NCI-H1092 (cell line): Measurements from ENCODE around the gene CASK.

Experiments used
- DNase-seq: peaks from one replicate; lab custom pipeline; 2025; lab: John Stamatoyannopoulos, UW

The CASK gene

GRCh38 chrX:41827886-41828285 lies 95.5 kb downstream of the CASK start:
- no peak for DNase-seq

GRCh38 chrX:41825796-41826195 lies 97.6 kb downstream of the CASK start:
- DNase-seq = no peak

- DNase-seq = no peak
Measured at GRCh38 chrX:41824551-41824950, 98.8 kb downstream of the CASK start.

GRCh38 chrX:41823402-41823801 lies 100.0 kb downstream of the CASK start:
- DNase-seq = no peak

- DNase-seq = no peak
Measured at GRCh38 chrX:41822892-41823291, 100.5 kb downstream of the CASK start.

- DNase-seq = no peak
Measured at GRCh38 chrX:41808047-41808446, 115.3 kb downstream of the CASK start.

- no peak for DNase-seq
Measured at GRCh38 chrX:41802958-41803357, 120.4 kb downstream of the CASK start.

- DNase-seq = no peak
Measured at GRCh38 chrX:41799661-41800060, 123.7 kb downstream of the CASK start.

- no peak for DNase-seq
Measured at GRCh38 chrX:41796577-41796976, 126.8 kb downstream of the CASK start.

GRCh38 chrX:41796046-41796445 lies 127.3 kb downstream of the CASK start:
- DNase-seq = no peak

GRCh38 chrX:41789374-41789773 lies 134.0 kb downstream of the CASK start:
- no peak for DNase-seq

- no peak for DNase-seq
Measured at GRCh38 chrX:41785685-41786084, 137.7 kb downstream of the CASK start.

GRCh38 chrX:41781500-41781899 lies 141.9 kb downstream of the CASK start:
- peak; percentile 31 for DNase-seq

GRCh38 chrX:41779941-41780340 lies 143.4 kb downstream of the CASK start:
- no peak for DNase-seq

- DNase-seq = peak; percentile 9
Measured at GRCh38 chrX:41779030-41779564, 144.3 kb downstream of the CASK start.

GRCh38 chrX:41761702-41762101 lies 161.7 kb downstream of the CASK start:
- no peak for DNase-seq

- DNase-seq = no peak
Measured at GRCh38 chrX:41761169-41761568, 162.2 kb downstream of the CASK start.

- DNase-seq = no peak
Measured at GRCh38 chrX:41759817-41760216, 163.5 kb downstream of the CASK start.

GRCh38 chrX:41758401-41758800 lies 165.0 kb downstream of the CASK start:
- DNase-seq = no peak

GRCh38 chrX:41750716-41751115 lies 172.6 kb downstream of the CASK start:
- DNase-seq = no peak

GRCh38 chrX:41739871-41740270 lies 183.5 kb downstream of the CASK start:
- DNase-seq = no peak

- DNase-seq = no peak
Measured at GRCh38 chrX:41737065-41737464, 186.3 kb downstream of the CASK start.

- no peak for DNase-seq
Measured at GRCh38 chrX:41734530-41734929, 188.8 kb downstream of the CASK start.

GRCh38 chrX:41733939-41734338 lies 189.4 kb downstream of the CASK start:
- DNase-seq = no peak

GRCh38 chrX:41732260-41732659 lies 191.1 kb downstream of the CASK start:
- no peak for DNase-seq
